ENCODE data around the gene MT1G. TPM values are rescaled to one million over a fixed set of nuclear protein-coding genes. Genes with fewer than 3 reads are reported as not detected.

The MT1G gene
- total and polyA plus RNA-seq, 2 experiments from 2014 or later: 184 to 1,014 TPM

GRCh38 chr16:56690420-56691122 is 22.7 kb upstream of the MT1G start (continued):
- TF ChIP-seq CTCF (conservative IDR thresholded peaks at IDR 0.05; ENCODE audit: low read depth in 2 of 2) (no peak), EZH2 (IDR thresholded peaks at IDR 0.05; ENCODE audit: low read depth, unreplicated experiment) (no peak), ZNF331 (CRISPR knock-in tag; IDR thresholded peaks at IDR 0.05; ENCODE audit: low read depth) (no peak)

GRCh38 chr16:56689171-56689570 is 21.3 kb upstream of the MT1G start:
- Histone ChIP-seq H3K9me2 (ENCODE audit: insufficient read depth) (no peaks in the 10 kb centered on the region), H3K4me1 (ENCODE audit: insufficient read depth) (peaks cover 4% of the 10 kb centered on the region; the same call in 1 of the 2 replicates), H3K79me2 (replicated peaks; ENCODE audit: insufficient read depth) (no peaks in the 10 kb centered on the region), H2AFZ (no peak overlapping the region), H3F3A (replicated peaks; ENCODE audit: low read depth) (no peaks in the 10 kb centered on the region), H3K4me2 (no peak overlapping the region), H3K4me3 (no peak overlapping the region), H3K27ac (ENCODE audit: low read depth) (no peak overlapping the region), H3K27me3 (ENCODE audit: insufficient read depth) (no peaks in the 10 kb centered on the region), H4K20me1 (replicated peaks; ENCODE audit: insufficient read depth) (no peaks in the 10 kb centered on the region), H3K36me3 (ENCODE audit: insufficient read depth) (no peaks in the 10 kb centered on the region)
- Mint-ChIP-seq H3K27me3 (ENCODE audit: insufficient read depth, low read depth, poor library complexity) (peaks cover 14% of the 10 kb centered on the region), H3K36me3 (ENCODE audit: low read depth) (peaks cover 27% of the 10 kb centered on the region), H3K9me3 (peaks cover 11% of the 10 kb centered on the region; the same call in 2 of the 3 replicates), H3K4me3 (no peak overlapping the region), H3K27ac (no peak overlapping the region), H3K4me1 (peaks cover 10% of the 10 kb centered on the region)
- no peak for ATAC-seq
- DNase-seq (ENCODE audit: low spot score): no peak
- TF ChIP-seq REST (IDR thresholded peaks at IDR 0.05; ENCODE audit: unreplicated experiment): no peak
- TF ChIP-seq ZNF114 (CRISPR knock-in tag; IDR thresholded peaks at IDR 0.05): no peak
- no peak for TF ChIP-seq STAT1 (IDR thresholded peaks at IDR 0.05; ENCODE audit: unreplicated experiment)
- TF ChIP-seq POLR2AphosphoS5 (IDR thresholded peaks at IDR 0.05; ENCODE audit: low read depth): no peak
- TF ChIP-seq EZH2 (IDR thresholded peaks at IDR 0.05; ENCODE audit: low read depth, unreplicated experiment): no peak
- TF ChIP-seq CREB1 (CRISPR knock-in tag; IDR thresholded peaks at IDR 0.05; ENCODE audit: low read depth): no peak
- no peak for TF ChIP-seq NANOG (IDR thresholded peaks at IDR 0.05; ENCODE audit: borderline replicate concordance)
- TF ChIP-seq CTCF (conservative IDR thresholded peaks at IDR 0.05; ENCODE audit: low read depth in 2 of 2): no peak
- TF ChIP-seq ETS1 (IDR thresholded peaks at IDR 0.05): no peak
- no peak for TF ChIP-seq JUNB (IDR thresholded peaks at IDR 0.05; ENCODE audit: unreplicated experiment)
- no peak for TF ChIP-seq ZNF331 (CRISPR knock-in tag; IDR thresholded peaks at IDR 0.05; ENCODE audit: low read depth)
- no peak for TF ChIP-seq EZH2phosphoT487 (IDR thresholded peaks at IDR 0.05; ENCODE audit: unreplicated experiment)

Data from GM23338 (cell line).